Measurements from ENCODE around the gene CDKL2.

CDKL2 gene

GRCh38 chr4:75629239-75629638 is 1.1 kb downstream of the CDKL2 start:
- Histone ChIP-seq H3K27me3 (ENCODE audit: insufficient read depth, insufficient read length) (peaks cover 18% of the 10 kb centered on the region), H3K4me1 (ENCODE audit: insufficient read depth, insufficient read length) (no peaks in the 10 kb centered on the region), H3K9me3 (ENCODE audit: insufficient read depth, low read length) (no peaks in the 10 kb centered on the region), H3K36me3 (ENCODE audit: insufficient read depth, insufficient read length, low read length) (no peaks in the 10 kb centered on the region), H3K9ac (ENCODE audit: insufficient read length, low read depth) (no peak overlapping the region), H3K4me3 (ENCODE audit: insufficient read length, low read depth) (no peak overlapping the region)
- DNase-seq (ENCODE audit: low read depth, low spot score) = no peak
- TF ChIP-seq SUZ12 (IDR thresholded peaks at IDR 0.05; ENCODE audit: extremely low read depth, insufficient read depth, insufficient read length) (no peak), YY1 (IDR thresholded peaks at IDR 0.05; ENCODE audit: insufficient read depth, insufficient read length) (no peak), ZNF274 (IDR thresholded peaks at IDR 0.05; ENCODE audit: low read depth, low read length) (no peak)

- DNase-seq (ENCODE audit: low read depth, low spot score) = no peak
- H3K9ac ChIP-seq (ENCODE audit: insufficient read length, low read depth) = no peak overlapping the region
- H3K36me3 ChIP-seq (ENCODE audit: insufficient read depth, insufficient read length, low read length) = no peaks in the 10 kb centered on the region
- no peaks in the 10 kb centered on the region for H3K9me3 ChIP-seq (ENCODE audit: insufficient read depth, low read length)
- TF ChIP-seq ZNF274 (IDR thresholded peaks at IDR 0.05; ENCODE audit: low read depth, low read length) = no peak
- TF ChIP-seq SUZ12 (IDR thresholded peaks at IDR 0.05; ENCODE audit: extremely low read depth, insufficient read depth, insufficient read length) = no peak
- TF ChIP-seq YY1 (IDR thresholded peaks at IDR 0.05; ENCODE audit: insufficient read depth, insufficient read length) = no peak
- no peaks in the 10 kb centered on the region for H3K27me3 ChIP-seq (ENCODE audit: insufficient read depth, insufficient read length)
- H3K4me3 ChIP-seq (ENCODE audit: insufficient read length, low read depth) = no peak overlapping the region
- no peaks in the 10 kb centered on the region for H3K4me1 ChIP-seq (ENCODE audit: insufficient read depth, insufficient read length)
Measured at GRCh38 chr4:75623026-75623425, 7.3 kb downstream of the CDKL2 start.

DNA sequence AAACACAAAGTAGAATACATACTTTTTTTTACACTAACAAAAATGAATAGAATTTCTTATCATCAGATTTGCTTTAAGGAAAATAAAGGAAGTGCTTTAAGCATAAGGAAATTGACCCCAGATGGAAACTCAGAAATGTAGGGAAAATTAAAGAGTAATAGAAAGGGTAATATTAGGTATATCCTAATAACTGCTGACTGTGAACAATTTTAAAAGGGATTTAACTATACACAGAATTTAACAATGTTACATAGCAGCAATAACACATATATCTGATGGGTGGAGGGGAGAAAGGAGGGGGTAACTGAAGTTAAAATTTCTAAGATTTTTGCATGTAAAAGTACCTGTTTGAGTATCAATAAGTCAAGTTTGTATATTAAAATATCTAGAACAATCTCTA is 8.6 kb downstream of the CDKL2 start:
- no peak for DNase-seq (ENCODE audit: low read depth, low spot score)
- no peak for TF ChIP-seq YY1 (IDR thresholded peaks at IDR 0.05; ENCODE audit: insufficient read depth, insufficient read length)
- TF ChIP-seq ZNF274 (IDR thresholded peaks at IDR 0.05; ENCODE audit: low read depth, low read length) = no peak
- TF ChIP-seq SUZ12 (IDR thresholded peaks at IDR 0.05; ENCODE audit: extremely low read depth, insufficient read depth, insufficient read length) = no peak
- Histone ChIP-seq H3K4me3 (ENCODE audit: insufficient read length, low read depth) (no peak overlapping the region), H3K36me3 (ENCODE audit: insufficient read depth, insufficient read length, low read length) (no peaks in the 10 kb centered on the region), H3K9ac (ENCODE audit: insufficient read length, low read depth) (no peak overlapping the region), H3K9me3 (ENCODE audit: insufficient read depth, low read length) (no peaks in the 10 kb centered on the region), H3K27me3 (ENCODE audit: insufficient read depth, insufficient read length) (no peaks in the 10 kb centered on the region), H3K4me1 (ENCODE audit: insufficient read depth, insufficient read length) (no peaks in the 10 kb centered on the region)

DNA sequence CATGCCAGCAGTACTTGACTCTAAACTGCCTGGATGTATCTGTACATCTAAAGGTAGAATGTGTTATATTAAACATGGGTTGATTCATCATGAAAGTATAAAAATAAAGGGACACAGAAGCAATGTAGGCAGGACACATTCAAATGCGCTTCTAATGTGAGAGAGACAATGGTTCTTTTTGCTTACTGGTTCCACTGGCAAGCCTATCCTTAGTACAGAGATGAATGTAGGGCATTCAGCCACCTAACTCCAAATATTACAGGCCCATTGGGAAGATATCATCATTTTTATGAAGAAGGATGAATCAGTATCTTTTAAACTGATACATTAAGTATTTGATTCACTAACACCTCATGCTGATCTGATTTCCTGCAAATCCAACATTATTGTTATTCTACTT is 18.0 kb downstream of the CDKL2 start:
- no peaks in the 10 kb centered on the region for H3K36me3 ChIP-seq (ENCODE audit: insufficient read depth, insufficient read length, low read length)
- no peaks in the 10 kb centered on the region for H3K4me1 ChIP-seq (ENCODE audit: insufficient read depth, insufficient read length)
- TF ChIP-seq SUZ12 (IDR thresholded peaks at IDR 0.05; ENCODE audit: extremely low read depth, insufficient read depth, insufficient read length) = no peak
- no peak for TF ChIP-seq ZNF274 (IDR thresholded peaks at IDR 0.05; ENCODE audit: low read depth, low read length)
- TF ChIP-seq YY1 (IDR thresholded peaks at IDR 0.05; ENCODE audit: insufficient read depth, insufficient read length) = no peak
- H3K9ac ChIP-seq (ENCODE audit: insufficient read length, low read depth) = no peak overlapping the region
- no peaks in the 10 kb centered on the region for H3K9me3 ChIP-seq (ENCODE audit: insufficient read depth, low read length)
- DNase-seq (ENCODE audit: low read depth, low spot score) = no peak
- H3K4me3 ChIP-seq (ENCODE audit: insufficient read length, low read depth) = no peak overlapping the region
- H3K27me3 ChIP-seq (ENCODE audit: insufficient read depth, insufficient read length) = no peaks in the 10 kb centered on the region

- Histone ChIP-seq H3K27me3 (ENCODE audit: insufficient read depth, insufficient read length) (no peaks in the 10 kb centered on the region), H3K9ac (ENCODE audit: insufficient read length, low read depth) (no peak overlapping the region), H3K9me3 (ENCODE audit: insufficient read depth, low read length) (no peaks in the 10 kb centered on the region), H3K4me1 (ENCODE audit: insufficient read depth, insufficient read length) (no peaks in the 10 kb centered on the region), H3K4me3 (ENCODE audit: insufficient read length, low read depth) (no peak overlapping the region), H3K36me3 (ENCODE audit: insufficient read depth, insufficient read length, low read length) (no peaks in the 10 kb centered on the region)
- no peak for DNase-seq (ENCODE audit: low read depth, low spot score)
- no peak for TF ChIP-seq SUZ12 (IDR thresholded peaks at IDR 0.05; ENCODE audit: extremely low read depth, insufficient read depth, insufficient read length)
- TF ChIP-seq YY1 (IDR thresholded peaks at IDR 0.05; ENCODE audit: insufficient read depth, insufficient read length) = no peak
- no peak for TF ChIP-seq ZNF274 (IDR thresholded peaks at IDR 0.05; ENCODE audit: low read depth, low read length)
Measured at GRCh38 chr4:75605928-75606327, 24.4 kb downstream of the CDKL2 start.

DNA sequence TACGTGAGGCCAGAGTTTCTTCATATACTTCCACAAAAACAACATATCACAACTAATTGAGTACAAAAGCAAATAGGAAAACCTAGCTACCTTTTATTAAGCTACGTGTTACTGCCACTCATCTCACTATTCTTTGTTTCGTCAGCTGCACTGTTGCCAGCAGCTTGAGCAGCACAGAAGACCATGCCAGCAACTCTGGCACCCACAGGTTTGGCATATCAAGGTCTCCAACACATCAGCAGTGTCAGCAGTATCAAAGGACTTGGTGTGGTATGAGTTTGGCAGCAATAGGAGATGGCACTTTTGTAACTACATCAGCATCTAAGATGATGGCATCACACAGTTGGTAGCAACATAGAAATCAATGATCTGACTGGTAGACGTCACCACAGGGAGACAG is 30.7 kb downstream of the CDKL2 start:
- Histone ChIP-seq H3K9ac (ENCODE audit: insufficient read length, low read depth) (no peak overlapping the region), H3K27me3 (ENCODE audit: insufficient read depth, insufficient read length) (no peaks in the 10 kb centered on the region), H3K4me1 (ENCODE audit: insufficient read depth, insufficient read length) (no peaks in the 10 kb centered on the region), H3K36me3 (ENCODE audit: insufficient read depth, insufficient read length, low read length) (no peaks in the 10 kb centered on the region), H3K4me3 (ENCODE audit: insufficient read length, low read depth) (no peak overlapping the region), H3K9me3 (ENCODE audit: insufficient read depth, low read length) (no peaks in the 10 kb centered on the region)
- DNase-seq (ENCODE audit: low read depth, low spot score) = no peak
- no peak for TF ChIP-seq SUZ12 (IDR thresholded peaks at IDR 0.05; ENCODE audit: extremely low read depth, insufficient read depth, insufficient read length)
- TF ChIP-seq ZNF274 (IDR thresholded peaks at IDR 0.05; ENCODE audit: low read depth, low read length) = no peak

GRCh38 chr4:75598390-75598789 is 31.9 kb downstream of the CDKL2 start:
- Histone ChIP-seq H3K4me1 (ENCODE audit: insufficient read depth, insufficient read length) (no peaks in the 10 kb centered on the region), H3K9me3 (ENCODE audit: insufficient read depth, low read length) (no peaks in the 10 kb centered on the region), H3K36me3 (ENCODE audit: insufficient read depth, insufficient read length, low read length) (no peaks in the 10 kb centered on the region), H3K4me3 (ENCODE audit: insufficient read length, low read depth) (no peak overlapping the region), H3K9ac (ENCODE audit: insufficient read length, low read depth) (no peak overlapping the region), H3K27me3 (ENCODE audit: insufficient read depth, insufficient read length) (no peaks in the 10 kb centered on the region)
- TF ChIP-seq ZNF274 (IDR thresholded peaks at IDR 0.05; ENCODE audit: low read depth, low read length) = no peak
- TF ChIP-seq SUZ12 (IDR thresholded peaks at IDR 0.05; ENCODE audit: extremely low read depth, insufficient read depth, insufficient read length) = no peak
- TF ChIP-seq YY1 (IDR thresholded peaks at IDR 0.05; ENCODE audit: insufficient read depth, insufficient read length) = no peak
- DNase-seq (ENCODE audit: low read depth, low spot score) = no peak

DNA sequence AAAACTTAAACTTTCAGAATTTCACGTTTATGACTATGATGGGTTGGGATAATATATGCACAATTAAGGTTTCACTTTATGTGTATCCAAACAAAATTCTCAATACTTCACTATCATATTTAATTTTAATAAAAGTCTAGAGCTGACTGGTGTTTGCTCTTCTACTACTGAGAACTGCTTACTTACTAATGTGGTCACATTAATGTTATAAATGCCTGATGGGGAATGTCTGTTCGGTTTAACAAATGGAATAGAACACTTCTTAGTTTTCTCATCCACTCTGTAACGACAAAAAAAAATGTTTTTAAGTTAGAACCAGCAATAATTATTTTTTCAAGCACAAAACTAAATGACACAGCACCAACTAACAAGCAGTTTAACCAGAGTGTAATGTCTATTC is 34.3 kb downstream of the CDKL2 start:
- DNase-seq (ENCODE audit: low read depth, low spot score) = no peak
- no peak for TF ChIP-seq ZNF274 (IDR thresholded peaks at IDR 0.05; ENCODE audit: low read depth, low read length)
- Histone ChIP-seq H3K4me3 (ENCODE audit: insufficient read length, low read depth) (no peak overlapping the region), H3K9me3 (ENCODE audit: insufficient read depth, low read length) (no peaks in the 10 kb centered on the region), H3K36me3 (ENCODE audit: insufficient read depth, insufficient read length, low read length) (no peaks in the 10 kb centered on the region), H3K9ac (ENCODE audit: insufficient read length, low read depth) (no peak overlapping the region), H3K4me1 (ENCODE audit: insufficient read depth, insufficient read length) (no peaks in the 10 kb centered on the region), H3K27me3 (ENCODE audit: insufficient read depth, insufficient read length) (no peaks in the 10 kb centered on the region)

Measured in NT2/D1 (cell line).